HG03045 (cell line): ENCODE data around the gene BFSP2.

Experiments used
- ATAC-seq: cut with Tn5 transposase; IDR thresholded peaks from one replicate; pipeline ENCODE4 v1.9.1; 2021; ENCODE audit warnings: mild to moderate bottlenecking, moderate library complexity; ENCODE audit not compliant: unreplicated experiment

The BFSP2 gene

GRCh38 chr3:133413161-133414020 is 13.5 kb downstream of the BFSP2 start:
- no peak for ATAC-seq

- ATAC-seq, result no peak
These were observed 14.2 kb downstream of the BFSP2 start for GRCh38 chr3:133414021-133414392.

GRCh38 chr3:133418361-133418760 is 18.5 kb downstream of the BFSP2 start:
- ATAC-seq, result no peak

DNA sequence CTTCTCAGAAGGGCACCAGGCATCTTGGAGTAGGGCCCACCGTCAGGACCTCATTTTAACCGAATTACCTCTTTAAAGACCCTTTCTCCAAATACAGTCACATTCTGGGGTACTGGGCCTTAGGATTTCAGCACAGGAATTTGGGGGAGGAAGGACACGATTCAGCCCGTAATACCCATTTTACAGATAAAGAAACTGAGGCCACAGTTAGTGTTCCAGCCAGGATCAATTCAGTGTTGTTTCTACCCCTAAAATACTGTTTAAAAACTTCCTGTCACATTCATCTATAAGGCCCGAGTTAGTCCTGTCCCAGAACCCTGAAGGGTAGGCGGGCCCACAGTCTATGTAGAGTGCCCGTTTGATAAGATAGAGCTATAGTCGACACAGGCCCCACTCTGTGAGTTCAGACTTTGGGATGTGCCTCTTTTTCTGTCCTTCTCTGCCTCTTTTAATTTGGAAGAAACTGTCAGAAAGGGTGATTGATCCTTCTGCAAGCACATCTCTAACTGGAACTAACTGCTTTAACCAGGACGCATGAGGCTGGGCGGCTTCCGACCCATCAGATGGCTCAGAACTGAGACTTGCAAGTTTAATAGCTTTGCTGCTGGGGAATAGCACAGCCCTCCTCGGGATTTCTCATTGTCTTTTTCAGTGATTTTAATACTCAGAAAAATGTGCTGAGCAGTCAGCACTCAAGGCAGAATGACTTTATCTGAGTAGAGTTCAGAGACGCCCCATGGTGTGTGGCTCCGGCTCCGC is 19.5 kb downstream of the BFSP2 start:
- no peak for ATAC-seq

DNA sequence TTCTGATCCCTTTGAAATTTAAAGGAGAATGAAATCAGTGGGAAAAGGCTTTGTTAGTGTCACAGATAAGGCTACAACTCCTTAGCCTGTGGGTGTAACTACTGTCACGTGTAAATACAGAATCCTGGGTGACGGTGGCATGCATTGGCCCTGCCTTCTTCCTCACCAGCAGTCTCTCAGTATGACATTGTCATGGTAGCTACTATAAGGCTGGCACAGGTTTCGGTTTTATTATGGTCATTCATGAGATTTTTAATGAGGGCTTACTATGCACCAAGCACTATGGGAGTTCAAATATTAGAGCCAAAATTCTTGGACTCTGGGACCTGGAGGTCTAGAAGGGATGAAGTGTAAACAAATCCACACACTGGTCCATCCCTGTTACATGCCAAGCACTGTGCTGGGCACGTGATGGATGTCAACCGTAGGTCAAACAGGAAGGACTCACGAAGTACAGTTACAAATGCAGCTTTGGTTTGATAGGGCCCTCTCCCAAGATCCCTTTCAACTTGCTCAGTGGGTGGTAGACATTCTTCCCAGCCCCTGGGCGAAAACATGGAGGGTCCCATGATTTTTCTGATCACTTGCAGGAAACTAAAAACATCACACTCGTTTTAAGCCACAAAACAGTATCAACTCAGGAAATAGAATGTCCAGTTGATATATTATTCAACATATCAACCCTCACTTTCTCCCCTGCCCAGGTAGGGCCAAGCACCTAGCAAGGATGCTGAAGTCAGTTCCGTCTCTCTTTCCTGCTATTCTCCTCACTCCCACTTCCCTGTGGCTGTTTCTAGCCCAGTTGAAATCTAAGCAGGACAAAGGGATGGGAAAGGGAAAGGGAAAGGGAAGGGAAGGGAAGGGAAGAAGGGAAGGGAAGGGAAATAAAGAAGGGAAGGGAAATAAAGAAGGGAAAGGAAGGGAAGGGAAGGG is 25.3 kb downstream of the BFSP2 start:
- no peak for ATAC-seq

DNA sequence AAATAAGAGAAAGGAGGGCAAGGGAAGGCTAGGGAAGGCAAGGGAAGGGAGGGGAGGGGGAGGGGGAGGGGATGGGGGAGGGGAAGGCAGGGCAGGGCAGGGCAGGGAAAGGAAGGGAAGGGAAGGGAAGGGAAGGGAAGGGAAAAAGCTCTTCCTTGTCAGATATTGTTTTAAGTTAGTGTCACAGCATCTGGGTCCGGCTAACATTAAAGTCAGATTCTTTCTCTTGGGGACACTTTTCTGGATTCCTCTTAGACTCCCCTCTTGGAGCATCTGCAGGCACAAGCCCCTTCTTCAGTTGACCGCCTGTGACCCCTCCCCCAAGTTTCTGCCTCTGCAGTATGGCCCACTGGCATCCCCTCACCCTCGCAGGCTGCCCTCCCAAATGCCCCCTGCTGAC is 26.0 kb downstream of the BFSP2 start:
- no peak for ATAC-seq

DNA sequence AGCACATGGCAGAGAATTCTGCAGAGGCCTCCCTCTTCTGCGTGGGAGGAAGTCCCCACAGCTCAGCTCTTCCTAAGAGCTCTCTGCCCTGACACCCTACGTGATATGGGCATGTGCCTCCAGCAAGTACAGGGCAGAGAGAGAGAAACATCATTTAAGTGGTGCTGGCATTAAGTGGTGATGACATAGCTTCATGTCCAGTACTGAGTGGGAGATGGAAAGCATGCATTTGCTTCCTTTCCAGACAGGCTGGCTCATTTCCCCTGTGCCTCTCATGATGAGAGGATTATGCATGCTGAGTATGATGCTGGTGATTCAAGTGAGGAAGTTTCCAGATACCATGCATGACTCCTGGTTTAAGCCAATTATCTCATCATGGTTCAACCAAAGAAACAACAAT is 26.9 kb downstream of the BFSP2 start:
- no peak for ATAC-seq

DNA sequence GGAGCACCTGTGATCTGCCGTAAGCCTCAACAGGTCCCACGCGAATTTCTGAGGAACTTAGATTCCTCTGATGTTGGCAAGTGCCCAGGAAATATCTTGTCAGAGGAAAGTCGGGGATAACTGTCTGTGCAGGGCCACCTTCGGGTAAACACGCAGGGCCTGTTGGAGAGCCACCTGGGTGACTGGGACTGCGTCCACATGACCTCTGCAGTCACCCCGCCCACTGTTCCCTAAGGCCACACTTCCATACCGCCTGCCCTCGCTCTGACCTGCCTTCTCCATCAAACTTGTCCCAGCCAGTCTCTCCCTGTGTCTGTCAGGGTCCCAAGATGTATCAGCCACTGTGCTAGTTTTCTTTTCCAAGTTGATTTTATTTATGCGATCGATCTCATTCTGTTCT is 28.7 kb downstream of the BFSP2 start:
- ATAC-seq, result no peak

DNA sequence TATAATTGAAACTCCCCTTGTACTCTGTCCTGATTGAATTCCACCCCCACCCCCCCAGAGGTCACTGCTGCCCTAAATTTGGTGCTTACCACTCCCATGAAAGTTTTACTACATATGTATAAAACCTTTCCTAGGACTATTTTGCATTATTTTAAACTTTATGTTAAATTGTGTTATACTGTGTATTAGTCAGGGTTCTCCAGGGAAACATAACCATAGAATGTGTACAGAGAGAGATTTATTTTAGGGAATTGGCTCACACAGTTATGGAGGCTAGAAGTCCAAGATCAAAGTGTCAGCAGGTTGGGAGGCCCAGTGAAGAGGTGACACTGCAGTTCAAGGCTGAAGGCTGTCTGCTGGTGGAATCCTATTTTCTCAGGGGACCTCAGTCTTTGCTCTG is 29.2 kb downstream of the BFSP2 start:
- ATAC-seq, result no peak

DNA sequence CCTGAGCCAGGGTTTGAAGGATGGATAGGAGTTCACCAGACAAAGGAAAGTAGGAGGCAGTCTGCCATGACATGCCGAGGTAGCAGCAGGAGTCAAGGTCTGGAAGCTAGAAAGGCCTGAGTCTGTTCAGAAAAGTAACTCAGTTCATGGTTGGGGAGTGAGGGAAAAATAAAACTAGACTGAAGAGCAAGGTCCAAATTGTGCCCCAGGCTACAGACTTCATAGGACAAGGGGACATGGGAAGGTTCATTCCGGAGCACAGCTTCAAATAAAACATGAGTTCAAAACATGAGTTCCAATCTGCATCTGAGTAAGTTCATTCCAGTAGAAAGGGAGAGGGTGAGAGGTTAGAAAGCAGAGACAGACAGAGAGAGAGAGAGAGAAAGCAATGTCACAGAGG is 39.7 kb downstream of the BFSP2 start:
- no peak for ATAC-seq

DNA sequence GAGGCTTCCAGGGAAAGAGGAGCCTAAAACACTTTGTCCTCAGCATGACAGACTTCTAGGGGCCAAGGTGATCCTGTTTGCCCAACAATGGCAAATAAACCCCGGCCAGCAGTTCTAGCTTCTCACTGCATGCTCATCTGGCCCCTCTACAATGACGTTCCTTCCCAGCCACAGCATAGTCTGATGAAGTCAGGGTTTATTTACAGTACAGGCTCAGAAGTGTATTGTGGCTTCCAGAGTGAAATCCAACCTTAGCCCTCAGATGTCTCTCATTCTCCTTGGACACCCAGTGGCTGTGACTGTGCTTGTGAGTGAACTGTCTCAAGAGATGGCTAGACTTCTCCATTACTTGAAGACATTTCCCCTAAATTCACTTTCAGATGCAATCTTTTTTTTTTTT is 40.8 kb downstream of the BFSP2 start:
- no peak for ATAC-seq

- ATAC-seq, result peak; percentile 75
These were observed 42.0 kb downstream of the BFSP2 start for GRCh38 chr3:133441867-133442270.

- no peak for ATAC-seq
These were observed 42.7 kb downstream of the BFSP2 start for GRCh38 chr3:133442518-133442917.

DNA sequence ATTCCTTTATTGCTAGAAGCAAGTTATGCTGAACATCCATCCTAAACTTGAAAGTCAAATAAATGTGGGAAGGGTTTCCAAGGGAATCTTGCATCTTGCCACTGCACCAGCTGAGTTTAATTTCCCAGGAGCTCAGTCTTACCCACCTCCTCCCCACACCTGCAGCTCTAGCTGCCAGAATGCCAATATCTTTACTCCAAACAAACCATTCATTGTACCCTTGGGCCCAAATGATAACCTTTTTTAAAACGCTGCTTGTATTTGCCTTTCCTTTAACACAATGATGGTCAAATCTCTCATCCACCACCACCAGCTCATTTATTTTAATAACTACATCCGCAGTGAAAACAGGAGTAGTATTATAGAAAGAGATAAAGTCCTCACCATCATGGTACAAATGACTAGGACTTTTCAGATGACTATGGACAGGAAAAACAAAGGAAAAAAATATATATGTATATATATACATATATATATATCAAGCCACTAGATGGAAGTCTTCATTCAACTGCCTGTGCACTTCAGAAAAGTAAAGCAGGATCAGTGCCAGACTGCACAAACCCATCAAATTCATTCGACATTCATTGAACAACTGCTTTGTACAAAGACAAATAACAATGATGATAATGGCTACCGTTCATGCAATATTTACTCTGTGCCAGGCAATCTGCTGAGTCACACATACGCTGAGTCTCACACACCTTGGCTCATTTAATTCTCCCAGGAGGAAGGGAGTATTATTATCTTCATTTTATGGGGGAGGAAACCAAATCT is 44.0 kb downstream of the BFSP2 start:
- ATAC-seq, result no peak

DNA sequence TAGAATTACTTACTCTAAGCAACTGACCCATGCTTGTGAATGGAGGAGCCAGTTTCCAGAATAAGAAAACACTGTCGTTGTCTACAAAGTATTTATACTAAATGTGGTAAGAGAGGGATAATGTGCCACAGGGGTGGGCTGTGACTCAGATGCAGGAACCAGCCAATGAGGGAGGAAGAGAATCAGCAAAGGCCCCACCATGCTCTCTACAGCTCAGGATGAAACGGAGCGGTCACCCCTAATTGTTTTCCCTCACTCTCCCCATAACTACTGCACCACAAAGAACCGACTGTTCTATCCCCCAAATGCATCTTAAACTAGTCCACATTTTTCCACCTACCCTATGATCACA is 44.5 kb downstream of the BFSP2 start:
- ATAC-seq, result no peak

DNA sequence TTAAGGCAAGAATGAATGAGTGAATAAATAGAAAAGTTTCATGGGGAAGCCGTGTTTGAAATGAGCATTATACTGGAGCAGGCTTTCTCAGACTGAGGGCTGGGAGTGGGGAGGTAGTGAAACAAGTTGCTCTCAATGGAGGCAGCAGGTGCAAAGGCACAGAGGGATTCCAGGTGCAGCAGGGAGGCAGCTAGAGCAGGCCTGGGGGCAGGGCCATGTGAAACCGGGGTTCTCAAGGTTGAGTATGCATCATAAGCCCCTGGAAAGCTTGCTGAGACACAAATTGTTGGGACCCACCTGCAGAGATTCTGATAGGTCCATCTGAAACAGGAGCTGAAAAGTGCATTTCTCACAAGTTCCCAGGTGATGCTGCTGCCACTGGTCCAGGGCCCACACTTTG is 45.3 kb downstream of the BFSP2 start:
- no peak for ATAC-seq

- no peak for ATAC-seq
These were observed 48.1 kb downstream of the BFSP2 start for GRCh38 chr3:133447750-133448477.

- peak; percentile 94 for ATAC-seq
These were observed 48.7 kb downstream of the BFSP2 start for GRCh38 chr3:133448478-133449122.

GRCh38 chr3:133451309-133451708 is 51.5 kb downstream of the BFSP2 start:
- ATAC-seq, result no peak
